Right lobe of liver (tissue), 6 donors: ENCODE results near the gene SCARF2. TPM values are rescaled to one million over a fixed set of nuclear protein-coding genes. Genes with fewer than 3 reads are reported as not detected.

ENCODE experiments used
- ATAC-seq, 4 donors: fragments of 200-7000 bp; cut with Tn5 transposase; one replicate each; pipeline ENCODE4 v1.9.1; 2020; ENCODE audit warnings: mild to moderate bottlenecking in 4 of 4, moderate library complexity in 4 of 4
- DNase-seq, 3 donors: peaks; one replicate each; pipeline ENCODE4 v3.0.0-alpha.2; 2020
- H3K27ac ChIP-seq, 3 donors: fragments of 200-600 bp; one replicate each; pipeline ENCODE4 v1.8.0; 2022
- H3K27me3 ChIP-seq, 2 donors: fragments of 200-600 bp; one replicate each; pipeline ENCODE4 v1.8.0; 2022
- H3K36me3 ChIP-seq, 4 donors: fragments of 200-600 bp; sonication (generic) in 1 of 4; one replicate each; pipeline versions ENCODE4 v1.5.1 to v1.8.0; 2017 to 2022; ENCODE audit warnings: control low read depth in 1 of 4
- H3K4me1 ChIP-seq, 4 donors: fragments of 200-600 bp; sonication (generic) in 1 of 4; one replicate each; pipeline versions ENCODE4 v1.5.1 to v1.8.0; 2017 to 2022; ENCODE audit warnings: control low read depth in 1 of 4
- H3K4me3 ChIP-seq, 3 donors: fragments of 200-600 bp; one replicate each; pipeline ENCODE4 v1.8.0; 2022
- H3K9me3 ChIP-seq, 4 donors: fragments of 200-600 bp; sonication (generic) in 1 of 4; one replicate each; pipeline versions ENCODE4 v1.5.1 to v1.8.0; 2017 to 2022; ENCODE audit warnings: control low read depth in 1 of 4
- CTCF ChIP-seq, 4 donors: fragments of 200-600 bp in 3 of 4; fragments of 450-650 bp in 1 of 4; IDR thresholded peaks; one replicate each; pipeline versions ENCODE4 v1.5.1 to v1.8.0; 2016 to 2022; ENCODE audit warnings: antibody characterized with exemption in 4 of 4, mild to moderate bottlenecking in 2 of 4
- POLR2A ChIP-seq: fragments of 450-650 bp; IDR thresholded peaks from one replicate; pipeline ENCODE4 v1.6.1; 2017; ENCODE audit warnings: antibody characterized with exemption, mild to moderate bottlenecking
- WGBS: methylation state at CpG from one replicate; pipeline ENCODE4 v1.1.6; 2018; ENCODE audit warnings: low coverage, low lambda C conversion rate; ENCODE audit not compliant: insufficient coverage; ENCODE audit errors: missing lambda C conversion rate; 5-methylcytosine and 5-hydroxymethylcytosine counted together
- intact Hi-C, 2 donors: fragments of 100-400 bp; cut with DNase I; formaldehyde crosslinking; loops; one replicate each; pipeline versions ENCODE4 v1.11.2 to v1.14.1; 2022
- total RNA-seq, 6 experiments: library from RNA; depleted of rRNA in 2 of 6; stranded (reverse); fragments of >200 nt in 2 of 6; fragmentation: NEBNext Ultra II Directional in 3 of 6; extraction: Animal tissue kit (Norgen Biotek cat#: 25700) in 3 of 6; gene quantifications; one replicate each; pipeline versions ENCODE4 v1.1.0 to v1.2.4, GENCODE V29; 2016 to 2023
- donor health status: DM: no; HTN: yes; CAD: no.
- donor health status: DM: no; HTN: no; CAD: no.
- donor health status: DM: no; HTN: no; CAD: no.
- donor health status: DM: no; HTN: yes; CAD: no.
- donor health status: DM: no; HTN: yes; CAD: no.

Gene SCARF2
- total RNA-seq, 6 experiments from 2014 or later = 1.1 to 3.4 (median 1.8) TPM

- no peaks in the 10 kb centered on the region for H3K27me3 ChIP-seq
- no peaks in the 10 kb centered on the region for H3K4me1 ChIP-seq
- H3K9me3 ChIP-seq = no peaks in the 10 kb centered on the region
- DNase-seq (no peak), ATAC-seq (no peak)
- WGBS = 90% methylated on average over 1 of the region's 1 CpG
- no peak overlapping the region for H3K4me3 ChIP-seq
- H3K27ac ChIP-seq = no peak overlapping the region
- TF ChIP-seq CTCF (IDR thresholded peaks at IDR 0.05) = no peak
- intact Hi-C loops = no loop called here
- H3K36me3 ChIP-seq = no peaks in the 10 kb centered on the region
These were observed 12.9 kb upstream of the SCARF2 start for GRCh38 chr22:20450551-20450906.

- no peak for TF ChIP-seq POLR2A
- TF ChIP-seq CTCF (IDR thresholded peaks at IDR 0.05) = no peak
- Histone ChIP-seq H3K27ac (no peak overlapping the region), H3K4me3 (no peak overlapping the region), H3K9me3 (no peaks in the 10 kb centered on the region), H3K4me1 (no peaks in the 10 kb centered on the region), H3K36me3 (no peaks in the 10 kb centered on the region), H3K27me3 (no peaks in the 10 kb centered on the region)
- intact Hi-C loops = no loop called here
- WGBS = 91% methylated on average over 9 of the region's 19 CpGs
- peak in 1 of 4 donors; percentile 40 for ATAC-seq
- DNase-seq = peak in 1 of 3 donors; percentile 44
These were observed 12.4 kb upstream of the SCARF2 start for GRCh38 chr22:20449819-20450550.

GRCh38 chr22:20448630-20449029 lies 11.0 kb upstream of the SCARF2 start:
- H3K27ac ChIP-seq = no peak overlapping the region
- TF ChIP-seq CTCF (IDR thresholded peaks at IDR 0.05) (no peak), POLR2A (no peak)
- ATAC-seq (no peak), DNase-seq (no peak)
- H3K4me3 ChIP-seq = no peak overlapping the region
- H3K4me1 ChIP-seq = no peaks in the 10 kb centered on the region
- intact Hi-C loops = no loop called here
- H3K27me3 ChIP-seq = no peaks in the 10 kb centered on the region
- WGBS = 92% methylated on average over 2 of the region's 5 CpGs
- no peaks in the 10 kb centered on the region for H3K9me3 ChIP-seq
- no peaks in the 10 kb centered on the region for H3K36me3 ChIP-seq

GRCh38 chr22:20446383-20446970 lies 8.9 kb upstream of the SCARF2 start:
- TF ChIP-seq POLR2A = no peak
- TF ChIP-seq CTCF (IDR thresholded peaks at IDR 0.05) = no peak

More at GRCh38 chr22:20446383-20446970, 8.9 kb upstream of the SCARF2 start:
- H3K4me1 ChIP-seq = no peaks in the 10 kb centered on the region
- H3K4me3 ChIP-seq = no peak overlapping the region
- DNase-seq = peak in 1 of 3 donors; percentile 23
- H3K36me3 ChIP-seq = no peaks in the 10 kb centered on the region
- no peaks in the 10 kb centered on the region for H3K27me3 ChIP-seq
- no peak for ATAC-seq
- intact Hi-C loops = no loop called here
- no peak overlapping the region for H3K27ac ChIP-seq
- no peaks in the 10 kb centered on the region for H3K9me3 ChIP-seq
- 97% methylated on average over 13 of the region's 21 CpGs for WGBS
